Measurements from ENCODE around the gene MRPL14. TPM values are rescaled to one million over a fixed set of nuclear protein-coding genes. Genes with fewer than 3 reads are reported as not detected.

The MRPL14 gene
- total RNA-seq, 1 donor from 2014 or later = 30.4 TPM

- DNase-seq (ENCODE audit: low spot score) = peak; percentile 53
Measured at GRCh38 chr6:44126320-44127149, 717 bp downstream of the MRPL14 start.

GRCh38 chr6:44123544-44123943 lies 3.7 kb downstream of the MRPL14 start:
- DNase-seq (ENCODE audit: low spot score) = no peak

GRCh38 chr6:44122801-44123200 lies 4.5 kb downstream of the MRPL14 start:
- DNase-seq (ENCODE audit: low spot score) = no peak

GRCh38 chr6:44120692-44121443 lies 6.4 kb downstream of the MRPL14 start:
- DNase-seq (ENCODE audit: low spot score) = no peak

GRCh38 chr6:44119704-44120262 lies 7.5 kb downstream of the MRPL14 start:
- DNase-seq (ENCODE audit: low spot score) = no peak

- DNase-seq (ENCODE audit: low spot score) = no peak
Measured at GRCh38 chr6:44117397-44118128, 9.7 kb downstream of the MRPL14 start.

GRCh38 chr6:44116641-44117382 lies 10.4 kb downstream of the MRPL14 start:
- no peak for DNase-seq (ENCODE audit: low spot score)

GRCh38 chr6:44115866-44116265 lies 11.4 kb downstream of the MRPL14 start:
- DNase-seq (ENCODE audit: low spot score) = no peak

- DNase-seq (ENCODE audit: low spot score) = no peak
Measured at GRCh38 chr6:44113414-44113813, 13.8 kb downstream of the MRPL14 start.

GRCh38 chr6:44111434-44112417 lies 15.5 kb downstream of the MRPL14 start:
- no peak for DNase-seq (ENCODE audit: low spot score)

- no peak for DNase-seq (ENCODE audit: low spot score)
Measured at GRCh38 chr6:44110966-44111365, 16.3 kb downstream of the MRPL14 start.

GRCh38 chr6:44110005-44110676 lies 17.1 kb downstream of the MRPL14 start:
- no peak for DNase-seq (ENCODE audit: low spot score)

GRCh38 chr6:44109212-44109611 lies 18.0 kb downstream of the MRPL14 start:
- DNase-seq (ENCODE audit: low spot score) = no peak

- no peak for DNase-seq (ENCODE audit: low spot score)
Measured at GRCh38 chr6:44108471-44108870, 18.8 kb downstream of the MRPL14 start.

GRCh38 chr6:44107017-44107416 lies 20.2 kb downstream of the MRPL14 start:
- no peak for DNase-seq (ENCODE audit: low spot score)

GRCh38 chr6:44105993-44106740 lies 21.1 kb downstream of the MRPL14 start:
- DNase-seq (ENCODE audit: low spot score) = no peak

- no peak for DNase-seq (ENCODE audit: low spot score)
Measured at GRCh38 chr6:44105146-44105545, 22.1 kb downstream of the MRPL14 start.

GRCh38 chr6:44104481-44105021 lies 22.7 kb downstream of the MRPL14 start:
- no peak for DNase-seq (ENCODE audit: low spot score)

Data from ureter (tissue), 1 donor.